Left lung (tissue), 10 donors: Measurements from ENCODE around the gene SMAD7. TPM values are rescaled to one million over a fixed set of nuclear protein-coding genes. Genes with fewer than 3 reads are reported as not detected.

ENCODE experiments used
- ATAC-seq: fragments of 200-7000 bp; cut with Tn5 transposase; one replicate; pipeline ENCODE4 v1.9.1; 2020; ENCODE audit warnings: moderate library complexity
- DNase-seq, 4 donors: peaks; one replicate each; pipeline ENCODE4 v3.0.0-alpha.2; 2013 to 2020
- H3K27ac ChIP-seq, 2 donors: fragments of 200-600 bp; sonication (generic) in 1 of 2; one replicate each; pipeline versions ENCODE4 v1.5.0 to v1.8.0; 2020 to 2021
- H3K27me3 ChIP-seq, 2 donors: fragments of 200-600 bp; sonication (generic) in 1 of 2; one replicate each; pipeline versions ENCODE4 v1.5.0 to v1.8.0; 2020 to 2021
- H3K36me3 ChIP-seq, 2 donors: fragments of 200-600 bp; sonication (generic) in 1 of 2; one replicate each; pipeline versions ENCODE4 v1.5.0 to v1.8.0; 2020 to 2021
- H3K4me1 ChIP-seq, 2 donors: fragments of 200-600 bp; one replicate each; pipeline ENCODE4 v1.8.0; 2021
- H3K4me3 ChIP-seq, 2 donors: fragments of 200-600 bp; sonication (generic) in 1 of 2; one replicate each; pipeline versions ENCODE4 v1.5.0 to v1.8.0; 2020 to 2021; ENCODE audit warnings: mild to moderate bottlenecking in 1 of 2
- H3K9me3 ChIP-seq, 2 donors: fragments of 200-600 bp; sonication (generic) in 1 of 2; one replicate each; pipeline versions ENCODE4 v1.5.0 to v1.8.0; 2020 to 2021
- intact Hi-C, 2 donors: fragments of 100-400 bp; cut with DNase I; formaldehyde crosslinking; loops; one replicate each; pipeline versions ENCODE4 v1.11.2 to v1.14.2; 2022
- polyA plus RNA-seq, 6 donors: library from polyadenylated mRNA; unstranded; fragments of 120-200 nt; gene quantifications; one replicate each; pipeline ENCODE4 v1.2.1, GENCODE V29; 2013; ENCODE audit not compliant: insufficient read length in 6 of 6
- total RNA-seq, 2 donors: library from RNA; stranded (reverse); fragmentation: NEBNext Ultra II Directional; extraction: Animal tissue kit (Norgen Biotek cat#: 25700); gene quantifications; one replicate each; pipeline ENCODE4 v1.2.1, GENCODE V29; 2021
- TF ChIP-seq, protein P1 (sequence below), 2 donors: fragments of 200-600 bp; sonication (generic) in 1 of 2; IDR thresholded peaks; one replicate each; pipeline versions ENCODE4 v1.5.0 to v1.8.0; 2021; ENCODE audit warnings: antibody characterized with exemption in 2 of 2
- donor health status: DM: no; HTN: yes; CAD: no.
- donor health status: DM: no; HTN: no; CAD: no.

The SMAD7 gene
- total and polyA plus RNA-seq, 8 donors = 43.3 to 71.2 (median 61.9) TPM

- TF ChIP-seq, protein P1, sequence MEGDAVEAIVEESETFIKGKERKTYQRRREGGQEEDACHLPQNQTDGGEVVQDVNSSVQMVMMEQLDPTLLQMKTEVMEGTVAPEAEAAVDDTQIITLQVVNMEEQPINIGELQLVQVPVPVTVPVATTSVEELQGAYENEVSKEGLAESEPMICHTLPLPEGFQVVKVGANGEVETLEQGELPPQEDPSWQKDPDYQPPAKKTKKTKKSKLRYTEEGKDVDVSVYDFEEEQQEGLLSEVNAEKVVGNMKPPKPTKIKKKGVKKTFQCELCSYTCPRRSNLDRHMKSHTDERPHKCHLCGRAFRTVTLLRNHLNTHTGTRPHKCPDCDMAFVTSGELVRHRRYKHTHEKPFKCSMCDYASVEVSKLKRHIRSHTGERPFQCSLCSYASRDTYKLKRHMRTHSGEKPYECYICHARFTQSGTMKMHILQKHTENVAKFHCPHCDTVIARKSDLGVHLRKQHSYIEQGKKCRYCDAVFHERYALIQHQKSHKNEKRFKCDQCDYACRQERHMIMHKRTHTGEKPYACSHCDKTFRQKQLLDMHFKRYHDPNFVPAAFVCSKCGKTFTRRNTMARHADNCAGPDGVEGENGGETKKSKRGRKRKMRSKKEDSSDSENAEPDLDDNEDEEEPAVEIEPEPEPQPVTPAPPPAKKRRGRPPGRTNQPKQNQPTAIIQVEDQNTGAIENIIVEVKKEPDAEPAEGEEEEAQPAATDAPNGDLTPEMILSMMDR (IDR thresholded peaks at IDR 0.05) = no peak
- Histone ChIP-seq H3K9me3 (no peaks in the 10 kb centered on the region), H3K4me1 (peaks cover 97 to 99% of the 10 kb centered on the region in 2 donors), H3K36me3 (no peaks in the 10 kb centered on the region), H3K4me3 (no peak overlapping the region), H3K27me3 (no peaks in the 10 kb centered on the region), H3K27ac (peak overlapping the region; percentile 78 to 85)
- DNase-seq (no peak), ATAC-seq (no peak)
- intact Hi-C loops = no loop called here
Observed at GRCh38 chr18:48930926-48931325, 19.8 kb downstream of the SMAD7 start.

DNA sequence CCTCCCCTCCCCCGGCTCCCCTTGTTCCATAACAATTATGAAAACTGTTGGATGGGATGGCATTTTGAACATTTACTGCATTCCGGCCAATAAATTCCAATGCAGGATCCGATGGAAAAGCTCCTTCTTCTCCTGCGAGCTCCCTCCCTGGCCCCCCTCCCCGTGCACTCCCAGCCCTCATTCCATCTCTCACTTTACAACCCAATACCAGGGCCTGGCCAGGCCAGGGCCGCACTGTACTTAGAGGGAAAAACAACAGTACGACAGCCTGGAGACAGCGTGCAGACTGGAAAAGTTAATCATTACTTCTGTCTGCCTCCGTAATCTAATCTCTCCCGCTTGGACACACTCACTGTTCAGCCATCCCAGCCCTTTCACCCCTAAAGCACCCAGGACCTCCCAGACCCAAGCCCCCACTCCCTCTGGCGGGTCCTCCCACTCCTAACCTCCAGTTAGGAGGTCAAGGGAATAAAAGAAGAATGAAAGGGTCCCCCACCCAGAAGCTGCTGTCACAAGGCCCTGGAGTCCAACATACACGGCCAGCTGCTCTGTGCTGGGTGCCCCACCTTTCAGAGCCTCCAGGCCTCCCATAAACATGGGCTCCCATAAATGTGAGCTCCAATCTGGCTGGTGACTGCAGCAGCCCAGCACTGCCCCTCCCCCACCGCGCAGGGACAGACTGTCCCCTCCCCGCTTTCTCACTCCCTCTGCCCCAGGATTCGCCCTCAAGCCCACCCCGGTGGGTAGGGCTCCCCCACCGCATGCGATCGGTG lies 20.6 kb downstream of the SMAD7 start:
- H3K4me1 ChIP-seq = peaks cover 94 to 99% of the 10 kb centered on the region in 2 donors
- intact Hi-C loops = no loop called here
- H3K4me3 ChIP-seq = no peak overlapping the region
- no peaks in the 10 kb centered on the region for H3K27me3 ChIP-seq
- DNase-seq = no peak
- peak; percentile 60 for ATAC-seq
- no peaks in the 10 kb centered on the region for H3K36me3 ChIP-seq
- H3K9me3 ChIP-seq = no peaks in the 10 kb centered on the region
- TF ChIP-seq, protein P1 (IDR thresholded peaks at IDR 0.05) = no peak
- peak overlapping the region; percentile 78 to 85 for H3K27ac ChIP-seq

DNA sequence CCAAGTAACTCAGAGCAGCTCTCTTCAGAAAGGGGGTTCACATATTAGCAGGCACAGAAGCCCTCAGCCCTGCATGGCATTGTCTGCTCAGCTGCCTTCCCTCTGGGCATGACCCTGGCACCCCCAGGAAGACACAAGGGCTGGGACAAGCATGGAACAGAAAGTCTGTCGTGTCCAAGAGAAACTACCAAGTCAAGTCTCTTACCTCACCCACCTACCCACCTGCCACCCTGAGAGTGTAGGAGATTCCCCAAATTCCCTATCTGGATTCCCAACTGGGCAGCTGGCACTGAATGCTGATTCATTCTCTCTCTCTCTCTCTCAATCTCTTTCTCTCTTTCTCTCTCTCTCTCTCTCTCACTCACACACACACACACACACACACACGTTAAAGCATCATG lies 21.6 kb downstream of the SMAD7 start:
- ATAC-seq (no peak), DNase-seq (no peak)
- TF ChIP-seq, protein P1 (IDR thresholded peaks at IDR 0.05) = no peak
- Histone ChIP-seq H3K4me3 (no peak overlapping the region), H3K27me3 (no peaks in the 10 kb centered on the region), H3K27ac (peak overlapping the region; percentile 54 to 85), H3K36me3 (no peaks in the 10 kb centered on the region), H3K9me3 (no peaks in the 10 kb centered on the region), H3K4me1 (peaks cover 94 to 99% of the 10 kb centered on the region in 2 donors)
- intact Hi-C loops = no loop called here

DNA sequence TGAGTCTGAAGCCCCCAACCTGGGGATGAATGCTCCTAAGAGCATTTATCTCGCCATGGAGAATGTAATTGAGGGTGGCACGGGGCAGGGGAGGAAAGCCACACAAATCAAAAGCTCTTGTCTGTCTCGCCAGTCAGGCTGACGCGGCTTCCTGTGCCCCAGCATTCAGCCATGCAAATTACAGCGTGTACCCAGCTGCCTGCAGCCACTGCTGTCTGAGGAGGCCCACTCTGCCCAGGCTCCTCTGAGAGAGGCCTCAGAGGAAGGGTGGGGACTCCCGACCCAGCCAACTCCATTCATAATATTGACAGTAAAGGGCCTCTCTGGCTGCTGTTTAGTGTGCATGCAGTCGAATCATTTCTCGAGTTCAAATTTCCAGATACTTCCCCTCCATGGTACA lies 22.0 kb downstream of the SMAD7 start:
- TF ChIP-seq, protein P1 (IDR thresholded peaks at IDR 0.05) = no peak
- Histone ChIP-seq H3K27me3 (no peaks in the 10 kb centered on the region), H3K9me3 (no peaks in the 10 kb centered on the region), H3K36me3 (no peaks in the 10 kb centered on the region), H3K27ac (peak overlapping the region; percentile 54 to 85), H3K4me3 (no peak overlapping the region), H3K4me1 (peaks cover 94 to 99% of the 10 kb centered on the region in 2 donors)
- intact Hi-C loops = no loop called here
- DNase-seq = peak in 2 of 4 donors; percentile 85 to 91
- ATAC-seq = peak; percentile 79

DNA sequence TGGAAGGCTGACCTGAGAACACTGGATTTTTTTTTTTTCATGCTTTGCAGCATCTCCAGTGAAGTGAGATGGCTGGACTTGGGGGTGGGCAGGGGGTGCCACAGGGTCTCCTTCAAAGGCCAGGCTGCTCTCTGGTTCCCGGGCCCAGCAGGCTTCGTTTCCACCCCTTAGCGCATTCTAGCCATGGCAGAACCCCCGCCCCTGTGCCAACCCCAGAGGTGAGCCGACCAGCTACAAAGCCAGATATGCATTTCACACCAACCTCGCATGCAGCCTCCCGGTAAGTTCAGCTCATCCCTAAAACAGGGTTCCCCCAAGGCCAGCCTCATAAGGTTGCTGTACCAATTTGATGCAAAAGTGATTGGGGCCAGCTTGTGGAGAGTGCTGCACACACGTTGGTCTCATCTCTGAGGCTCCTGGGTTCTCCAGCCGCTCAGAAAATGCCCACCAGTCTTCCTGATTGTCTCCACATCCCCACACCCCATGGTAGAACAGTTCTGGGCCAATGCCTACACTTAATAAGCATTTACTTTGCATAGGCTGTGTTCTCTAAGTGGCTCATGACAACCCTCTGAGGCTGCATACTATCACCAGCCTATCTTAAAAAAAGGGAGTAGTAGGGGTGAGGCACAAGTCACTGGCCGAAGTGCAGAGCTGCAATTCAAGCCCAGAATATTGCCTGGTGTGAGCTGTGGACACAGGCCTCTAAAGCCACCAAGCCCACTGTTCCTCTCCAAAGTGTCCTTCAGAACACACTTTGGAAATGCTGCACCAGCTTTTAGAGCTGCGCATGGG lies 23.3 kb downstream of the SMAD7 start:
- DNase-seq (no peak), ATAC-seq (no peak)
- Histone ChIP-seq H3K4me3 (no peak overlapping the region), H3K27ac (peak overlapping the region in 1 of 2 donors; percentile 3), H3K9me3 (no peaks in the 10 kb centered on the region), H3K36me3 (no peaks in the 10 kb centered on the region), H3K4me1 (peaks cover 94 to 99% of the 10 kb centered on the region in 2 donors), H3K27me3 (no peaks in the 10 kb centered on the region)
- TF ChIP-seq, protein P1 (IDR thresholded peaks at IDR 0.05) = no peak
- intact Hi-C loops = no loop called here
